CD4-positive, alpha-beta T cell (primary cell): Measurements from ENCODE around the gene DNLZ. TPM values are rescaled to one million over a fixed set of nuclear protein-coding genes. Genes with fewer than 3 reads are reported as not detected.

Experiments used
- ATAC-seq: fragments of 200-7000 bp; cut with Tn5 transposase; one replicate; pipeline ENCODE4 v1.10.0; 2022; ENCODE audit warnings: mild to moderate bottlenecking; ENCODE audit not compliant: poor library complexity
- CTCF ChIA-PET: fragments of 350-600 bp; sonication (Branson Sonifier 250); formaldehyde crosslinking; loops from one replicate; lab custom pipeline; 2021; ENCODE audit warnings: antibody characterized with exemption, inconsistent platforms; lab: Charles Lee
- POLR2A ChIA-PET: fragments of 350-600 bp; sonication (Branson Sonifier 250); formaldehyde crosslinking; loops from one replicate; lab custom pipeline; 2021; ENCODE audit warnings: antibody characterized with exemption, inconsistent platforms; lab: Charles Lee
- DNase-seq, 14 experiments: peaks; one replicate each; pipeline ENCODE4 v3.0.0-alpha.2; 2013 to 2020; ENCODE audit warnings: mixed read lengths in 2 of 14
- H3K27ac ChIP-seq, 2 donors: one replicate each; pipeline versions ENCODE4 v1.5.1 to v1.7.0; 2013; ENCODE audit warnings: low read length in 2 of 2, low read depth in 1 of 2, mild to moderate bottlenecking in 1 of 2
- H3K27me3 ChIP-seq, 2 experiments: 1 replicate in 1 of 2; 2 replicates in 1 of 2; pipeline versions ENCODE4 v1.6.1 to v1.7.0; 2013; ENCODE audit warnings: low read length in 2 of 2, control low read depth in 1 of 2, mild to moderate bottlenecking in 1 of 2, moderate library complexity in 1 of 2; ENCODE audit not compliant: insufficient read depth in 2 of 2, control insufficient read depth in 1 of 2
- H3K36me3 ChIP-seq: one replicate; pipeline ENCODE4 v1.6.1; 2013; ENCODE audit warnings: low read length, control low read depth; ENCODE audit not compliant: insufficient read depth
- H3K4me1 ChIP-seq: one replicate; pipeline ENCODE4 v1.6.1; 2013; ENCODE audit warnings: low read length, control low read depth; ENCODE audit not compliant: insufficient read depth
- H3K4me3 ChIP-seq: one replicate; pipeline ENCODE4 v1.5.1; 2013; ENCODE audit warnings: mild to moderate bottlenecking, low read length, moderate library complexity
- H3K9me3 ChIP-seq, 2 experiments: 1 replicate in 1 of 2; 2 replicates in 1 of 2; pipeline versions ENCODE4 v1.6.1 to v1.7.0; 2013; ENCODE audit warnings: low read length in 2 of 2, mild to moderate bottlenecking in 2 of 2, control low read depth in 1 of 2, moderate library complexity in 1 of 2; ENCODE audit not compliant: control insufficient read depth in 1 of 2, insufficient read depth in 1 of 2
- H3K27ac Mint-ChIP-seq: one replicate; pipeline ENCODE4 v1.8.0; 2020; ENCODE audit warnings: mixed read lengths
- H3K27me3 Mint-ChIP-seq: one replicate; pipeline ENCODE4 v1.8.0; 2021; ENCODE audit warnings: mixed read lengths
- H3K36me3 Mint-ChIP-seq: one replicate; pipeline ENCODE4 v1.8.0; 2021; ENCODE audit warnings: low read depth, mixed read lengths
- H3K4me1 Mint-ChIP-seq: one replicate; pipeline ENCODE4 v1.8.0; 2021; ENCODE audit warnings: low read depth, mixed read lengths
- H3K4me3 Mint-ChIP-seq: one replicate; pipeline ENCODE4 v1.8.0; 2020; ENCODE audit warnings: mild to moderate bottlenecking, mixed read lengths
- H3K9me3 Mint-ChIP-seq: one replicate; pipeline ENCODE4 v1.8.0; 2020; ENCODE audit warnings: mixed read lengths
- CTCF ChIP-seq: fragments of 200-600 bp; IDR thresholded peaks from one replicate; pipeline ENCODE4 v1.8.0; 2022; ENCODE audit warnings: antibody characterized with exemption, mild to moderate bottlenecking
- intact Hi-C, 2 experiments: fragments of 100-400 bp; cut with DNase I in 1 of 2; cut with micrococcal nuclease in 1 of 2; formaldehyde crosslinking; loops; one replicate each; pipeline versions ENCODE4 v1.15.1 to v1.9.0; 2023 to 2025; cut with DNase I, micrococcal nuclease
- total RNA-seq, 174 experiments: library from RNA in 2 of 174; stranded (reverse) in 2 of 174; gene quantifications; one replicate each; pipeline ENCODE4 v1.2.3 and lab custom pipeline; 2021 to 2026

Gene DNLZ
- total RNA-seq, 2 experiments from 2014 or later: 15.4 to 17.0 TPM

DNA sequence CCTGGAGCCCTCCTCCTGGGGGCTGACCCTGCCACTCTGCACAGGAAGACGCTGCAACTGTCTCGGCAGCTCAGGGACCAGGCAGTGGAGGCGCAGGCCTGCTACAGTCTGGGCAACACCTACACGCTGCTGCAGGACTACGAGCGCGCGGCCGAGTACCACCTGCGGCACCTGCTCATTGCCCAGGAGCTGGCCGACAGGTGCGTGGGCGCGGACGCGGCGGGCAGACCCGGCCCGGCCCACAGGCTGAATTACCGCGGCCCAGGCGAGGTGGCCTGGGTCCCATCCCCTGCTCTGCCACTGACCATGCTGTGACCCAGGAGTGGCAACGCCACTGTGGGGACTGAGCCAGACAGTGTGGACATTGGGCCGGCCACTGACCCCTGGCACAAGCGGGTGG is 25.0 kb downstream of the DNLZ start:
- Mint-ChIP-seq H3K9me3 (no peaks in the 10 kb centered on the region), H3K27me3 (no peaks in the 10 kb centered on the region), H3K4me1 (no peaks in the 10 kb centered on the region), H3K4me3 (no peak overlapping the region), H3K36me3 (no peaks in the 10 kb centered on the region), H3K27ac (no peak overlapping the region)
- H3K27me3 ChIP-seq: no peaks in the 10 kb centered on the region
- ChIA-PET CTCF (no interaction called here), POLR2A (no interaction called here)
- intact Hi-C loops: no loop called here
- H3K27ac ChIP-seq: no peak overlapping the region
- ATAC-seq (no peak), DNase-seq (no peak)
- peaks cover 4% of the 10 kb centered on the region for H3K4me1 ChIP-seq
- H3K9me3 ChIP-seq: no peaks in the 10 kb centered on the region
- no peak overlapping the region for H3K4me3 ChIP-seq
- TF ChIP-seq CTCF: no peak
- H3K36me3 ChIP-seq: no peaks in the 10 kb centered on the region

- ChIA-PET CTCF (no interaction called here), POLR2A (no interaction called here)
- TF ChIP-seq CTCF: no peak
- intact Hi-C loops: no loop called here
- no peaks in the 10 kb centered on the region for H3K4me1 Mint-ChIP-seq
- Histone ChIP-seq H3K36me3 (no peaks in the 10 kb centered on the region), H3K4me3 (no peak overlapping the region), H3K4me1 (peaks cover under 1% of the 10 kb centered on the region), H3K27ac (no peak overlapping the region), H3K9me3 (no peaks in the 10 kb centered on the region), H3K27me3 (no peaks in the 10 kb centered on the region)
- no peaks in the 10 kb centered on the region for H3K9me3 Mint-ChIP-seq
- no peaks in the 10 kb centered on the region for H3K27me3 Mint-ChIP-seq
- no peak overlapping the region for H3K27ac Mint-ChIP-seq
- ATAC-seq: no peak
- no peak for DNase-seq
- no peaks in the 10 kb centered on the region for H3K36me3 Mint-ChIP-seq
- H3K4me3 Mint-ChIP-seq: no peak overlapping the region
These were observed 25.8 kb downstream of the DNLZ start for GRCh38 chr9:136337416-136338395.

- intact Hi-C loops: no loop called here
- Mint-ChIP-seq H3K4me3 (no peak overlapping the region), H3K4me1 (no peaks in the 10 kb centered on the region), H3K27ac (no peak overlapping the region), H3K9me3 (no peaks in the 10 kb centered on the region), H3K27me3 (no peaks in the 10 kb centered on the region), H3K36me3 (no peaks in the 10 kb centered on the region)
- no peak for TF ChIP-seq CTCF
- no peak for ATAC-seq
- Histone ChIP-seq H3K4me1 (no peaks in the 10 kb centered on the region), H3K27ac (no peak overlapping the region), H3K4me3 (no peak overlapping the region), H3K9me3 (no peaks in the 10 kb centered on the region), H3K27me3 (no peaks in the 10 kb centered on the region), H3K36me3 (no peaks in the 10 kb centered on the region)
- ChIA-PET POLR2A (no interaction called here), CTCF (no interaction called here)
- DNase-seq: no peak
These were observed 26.7 kb downstream of the DNLZ start for GRCh38 chr9:136336881-136337280.
